HepG2 (cell line): Measurements from ENCODE around the gene USP11. TPM values are rescaled to one million over a fixed set of nuclear protein-coding genes. Genes with fewer than 3 reads are reported as not detected.

Source experiments
- CC2D1A ChIP-seq: sonication (generic); formaldehyde crosslinking; IDR thresholded peaks from 2 replicates; pipeline ENCODE4 v1.8.1; 2023; ENCODE audit warnings: mild to moderate bottlenecking, missing genetic modification reagents
- CEBPG ChIP-seq: IDR thresholded peaks from 2 replicates; pipeline ENCODE4 v1.6.1; 2016
- CEBPZ ChIP-seq: IDR thresholded peaks from 2 replicates; pipeline ENCODE4 v1.6.1; 2012; ENCODE audit warnings: low read length, improper control_type of control experiment
- ELF3 ChIP-seq: IDR thresholded peaks from 2 replicates; pipeline ENCODE4 v1.6.1; 2016; ENCODE audit warnings: missing genetic modification reagents, missing compliant biosample characterization
- FOXA3 ChIP-seq: IDR thresholded peaks from 2 replicates; pipeline ENCODE4 v1.6.1; 2016; ENCODE audit warnings: missing genetic modification reagents, missing compliant biosample characterization
- GPN1 ChIP-seq: sonication (generic); formaldehyde crosslinking; IDR thresholded peaks from 2 replicates; pipeline ENCODE4 v1.5.1; 2020; ENCODE audit warnings: missing genetic modification reagents, borderline replicate concordance
- JUN ChIP-seq: sonication (generic); formaldehyde crosslinking; IDR thresholded peaks from 2 replicates; pipeline ENCODE4 v1.4.0; 2020; ENCODE audit warnings: mild to moderate bottlenecking, missing genetic modification reagents
- KLF11 ChIP-seq: IDR thresholded peaks from 2 replicates; pipeline ENCODE4 v1.6.1; 2016; ENCODE audit warnings: missing compliant biosample characterization
- MTF2 ChIP-seq: sonication (generic); formaldehyde crosslinking; IDR thresholded peaks from 2 replicates; pipeline ENCODE4 v1.5.0; 2020; ENCODE audit warnings: missing genetic modification reagents, borderline replicate concordance
- MZF1 ChIP-seq: sonication (generic); formaldehyde crosslinking; IDR thresholded peaks from 2 replicates; pipeline ENCODE4 v1.8.1; 2023; ENCODE audit warnings: mild to moderate bottlenecking, missing genetic modification reagents, borderline replicate concordance
- NFRKB ChIP-seq: fragments of 450-650 bp; IDR thresholded peaks from 2 replicates; pipeline ENCODE4 v1.6.1; 2017
- PLRG1 ChIP-seq: fragments of 450-650 bp; conservative IDR thresholded peaks from 2 replicates; pipeline ENCODE4 v1.6.1; 2016
- RAD51 ChIP-seq: fragments of 450-650 bp; IDR thresholded peaks from 2 replicates; pipeline ENCODE4 v1.6.1; 2016; ENCODE audit warnings: borderline replicate concordance
- RARG ChIP-seq: sonication (generic); formaldehyde crosslinking; IDR thresholded peaks from 2 replicates; pipeline ENCODE4 v1.4.0; 2020; ENCODE audit warnings: low read depth, mild to moderate bottlenecking, missing genetic modification reagents
- RELA ChIP-seq: sonication (generic); formaldehyde crosslinking; IDR thresholded peaks from 2 replicates; pipeline ENCODE4 v1.4.0; 2020; ENCODE audit warnings: missing genetic modification reagents
- RFXAP ChIP-seq: sonication (generic); formaldehyde crosslinking; IDR thresholded peaks from 2 replicates; pipeline ENCODE4 v1.4.0; 2020; ENCODE audit warnings: missing genetic modification reagents, borderline replicate concordance
- SRSF9 ChIP-seq: fragments of 200-400 bp; formaldehyde crosslinking; IDR thresholded peaks from 2 replicates; pipeline ENCODE4 v1.6.1; 2018; ENCODE audit warnings: borderline replicate concordance, mild to moderate bottlenecking, low read depth, low read length; ENCODE audit not compliant: insufficient read depth, poor library complexity, severe bottlenecking
- TOE1 ChIP-seq: sonication (generic); formaldehyde crosslinking; IDR thresholded peaks from 2 replicates; pipeline ENCODE4 v1.4.0; 2020; ENCODE audit warnings: mild to moderate bottlenecking, missing genetic modification reagents
- U2AF2 ChIP-seq: fragments of 200-400 bp; formaldehyde crosslinking; IDR thresholded peaks from 2 replicates; pipeline ENCODE4 v1.6.1; 2017; ENCODE audit warnings: low read depth, mild to moderate bottlenecking, low read length
- ZNF225 ChIP-seq: sonication (generic); formaldehyde crosslinking; IDR thresholded peaks from 2 replicates; pipeline ENCODE4 v1.4.0; 2020; ENCODE audit warnings: mild to moderate bottlenecking, missing genetic modification reagents
- ZNF230 ChIP-seq: sonication (generic); formaldehyde crosslinking; IDR thresholded peaks from 2 replicates; pipeline ENCODE4 v1.4.0; 2020; ENCODE audit warnings: mild to moderate bottlenecking, missing genetic modification reagents
- ZNF251 ChIP-seq: sonication (generic); formaldehyde crosslinking; IDR thresholded peaks from 2 replicates; pipeline ENCODE4 v1.9.0; 2021; ENCODE audit warnings: mild to moderate bottlenecking, missing genetic modification reagents
- ZNF3 ChIP-seq: IDR thresholded peaks from 2 replicates; pipeline ENCODE4 v1.7.0; 2017; ENCODE audit warnings: inconsistent platforms
- ZNF710 ChIP-seq: sonication (generic); formaldehyde crosslinking; IDR thresholded peaks from 2 replicates; pipeline ENCODE4 v1.5.0; 2020; ENCODE audit warnings: mild to moderate bottlenecking, missing genetic modification reagents, borderline replicate concordance
- ZNF713 ChIP-seq: sonication (generic); formaldehyde crosslinking; IDR thresholded peaks from 2 replicates; pipeline ENCODE4 v1.4.0; 2020; ENCODE audit warnings: mild to moderate bottlenecking, missing genetic modification reagents
- ZNF737 ChIP-seq: sonication (generic); formaldehyde crosslinking; IDR thresholded peaks from 2 replicates; pipeline ENCODE4 v1.5.0; 2020; ENCODE audit warnings: missing genetic modification reagents, mild to moderate bottlenecking, borderline replicate concordance
- ZSCAN31 ChIP-seq: sonication (generic); formaldehyde crosslinking; IDR thresholded peaks from 2 replicates; pipeline ENCODE4 v1.5.0; 2020; ENCODE audit warnings: low read depth, mild to moderate bottlenecking, missing genetic modification reagents
- polyA plus RNA-seq, 8 experiments: library from polyadenylated mRNA; depleted of rRNA in 3 of 8; stranded (reverse) in 7 of 8; unstranded in 1 of 8; fragments of >200 nt; fragmentation: Illumina TruSeq in 4 of 8; extraction: Trizol in 4 of 8; gene quantifications; 2 replicates each; pipeline versions ENCODE4 v1.2.1 to v1.2.3, GENCODE V29; 2011 to 2016; ENCODE audit warnings: low read depth in 4 of 8, missing spikeins in 1 of 8, mixed read lengths in 1 of 8; ENCODE audit not compliant: insufficient read depth in 1 of 8
- total RNA-seq, 5 experiments: library from RNA; depleted of rRNA; stranded (reverse); fragments of >200 nt; fragmentation: Illumina TruSeq; extraction: Trizol; gene quantifications; 2 replicates each; pipeline ENCODE4 v1.2.3, GENCODE V29; 2016; ENCODE audit warnings: low read depth in 1 of 5

The USP11 gene
- total and polyA plus RNA-seq, 2 of the 13 experiments (the other 11 are each of a cell fraction or from before 2014, with no cell fraction given): 23.8 to 31.7 TPM

GRCh38 chrX:47232803-47233332 is at the start of gene USP11 (continued):
- no peak for TF ChIP-seq CEBPG
- no peak for TF ChIP-seq ZNF230 (CRISPR knock-in tag)
- TF ChIP-seq ZNF3 (CRISPR knock-in tag): no peak
- TF ChIP-seq RARG (CRISPR knock-in tag): no peak
- no peak for TF ChIP-seq ZNF225
- no peak for TF ChIP-seq FOXA3 (CRISPR knock-in tag)
- peak; percentile 39; the same call in 1 of the 2 replicates for TF ChIP-seq ELF3 (CRISPR knock-in tag)
- TF ChIP-seq RFXAP (CRISPR knock-in tag): peak; percentile 38; the same call in 1 of the 2 replicates
- no peak for TF ChIP-seq ZNF710
- no peak for TF ChIP-seq SRSF9
- TF ChIP-seq TOE1 (CRISPR knock-in tag): no peak
- no peak for TF ChIP-seq GPN1 (CRISPR knock-in tag)
- no peak for TF ChIP-seq ZNF251 (CRISPR knock-in tag)
- TF ChIP-seq CC2D1A: no peak
- no peak for TF ChIP-seq ZSCAN31 (CRISPR knock-in tag)
- no peak for TF ChIP-seq ZNF713 (CRISPR knock-in tag)
- TF ChIP-seq PLRG1: no peak
- no peak for TF ChIP-seq JUN (CRISPR knock-in tag)
- no peak for TF ChIP-seq ZNF737 (CRISPR knock-in tag)
- TF ChIP-seq RELA (CRISPR knock-in tag): no peak
- TF ChIP-seq KLF11 (CRISPR knock-in tag): no peak
- TF ChIP-seq CEBPZ: no peak
- TF ChIP-seq MZF1 (CRISPR knock-in tag): no peak
- no peak for TF ChIP-seq RAD51
- TF ChIP-seq U2AF2: no peak
- TF ChIP-seq NFRKB: no peak
- TF ChIP-seq MTF2: no peak
